ENCODE results near the gene PSMD12. TPM values are rescaled to one million over a fixed set of nuclear protein-coding genes. Genes with fewer than 3 reads are reported as not detected.
A peak's percentile ranks its signal among the peaks of the same experiment; 100 is the strongest.

Gene PSMD12
- total and polyA plus RNA-seq, 11 donors = 18.2 to 57.5 (median 46.5) TPM

DNA sequence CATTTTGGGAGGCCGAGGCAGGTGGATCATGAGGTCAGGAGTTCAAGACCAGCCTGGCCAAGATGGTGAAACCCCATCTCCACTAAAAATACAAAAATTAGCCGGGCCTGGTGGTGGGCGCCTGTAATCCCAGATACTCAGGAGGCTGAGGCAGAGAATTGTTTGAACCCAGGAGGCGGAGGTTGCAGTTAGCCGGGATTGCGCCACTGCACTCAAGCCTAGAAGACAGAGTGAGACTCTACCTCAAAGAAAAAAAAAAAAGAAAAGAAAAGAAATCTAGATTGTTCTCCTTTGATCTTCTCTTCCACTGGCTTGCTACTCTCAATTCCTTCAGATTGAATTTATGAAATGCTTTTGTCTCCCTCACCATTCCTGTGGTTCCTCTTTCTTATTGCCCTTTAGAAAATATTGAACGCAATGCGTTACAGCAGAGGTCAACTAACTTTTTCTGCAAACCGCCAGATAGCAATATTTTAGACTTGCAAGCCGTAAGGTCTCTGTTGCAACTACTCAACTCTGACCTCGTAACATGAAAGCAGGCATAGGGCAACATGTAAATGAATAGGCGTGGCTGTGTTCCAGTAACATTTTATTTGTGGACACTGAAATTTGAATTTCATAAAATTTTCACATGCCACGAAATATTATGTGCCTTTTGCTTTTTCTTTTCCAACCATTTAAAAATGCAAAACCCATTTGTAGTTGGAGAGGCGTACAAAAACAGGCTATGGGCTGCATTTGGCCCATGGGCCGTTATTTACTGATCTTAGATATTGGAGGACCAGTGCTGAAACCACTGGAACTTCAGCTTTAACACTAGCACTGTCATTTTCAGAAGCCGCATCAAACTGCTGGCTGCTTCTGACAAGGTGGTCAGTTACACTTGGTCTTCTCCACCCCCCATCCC lies 35.5 kb upstream of the PSMD12 start:
- intact Hi-C loops (cut with DNase I) = no loop called here
- TF ChIP-seq, protein P1, sequence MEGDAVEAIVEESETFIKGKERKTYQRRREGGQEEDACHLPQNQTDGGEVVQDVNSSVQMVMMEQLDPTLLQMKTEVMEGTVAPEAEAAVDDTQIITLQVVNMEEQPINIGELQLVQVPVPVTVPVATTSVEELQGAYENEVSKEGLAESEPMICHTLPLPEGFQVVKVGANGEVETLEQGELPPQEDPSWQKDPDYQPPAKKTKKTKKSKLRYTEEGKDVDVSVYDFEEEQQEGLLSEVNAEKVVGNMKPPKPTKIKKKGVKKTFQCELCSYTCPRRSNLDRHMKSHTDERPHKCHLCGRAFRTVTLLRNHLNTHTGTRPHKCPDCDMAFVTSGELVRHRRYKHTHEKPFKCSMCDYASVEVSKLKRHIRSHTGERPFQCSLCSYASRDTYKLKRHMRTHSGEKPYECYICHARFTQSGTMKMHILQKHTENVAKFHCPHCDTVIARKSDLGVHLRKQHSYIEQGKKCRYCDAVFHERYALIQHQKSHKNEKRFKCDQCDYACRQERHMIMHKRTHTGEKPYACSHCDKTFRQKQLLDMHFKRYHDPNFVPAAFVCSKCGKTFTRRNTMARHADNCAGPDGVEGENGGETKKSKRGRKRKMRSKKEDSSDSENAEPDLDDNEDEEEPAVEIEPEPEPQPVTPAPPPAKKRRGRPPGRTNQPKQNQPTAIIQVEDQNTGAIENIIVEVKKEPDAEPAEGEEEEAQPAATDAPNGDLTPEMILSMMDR (IDR thresholded peaks at IDR 0.05) = no peak
- no peak for TF ChIP-seq POLR2A (IDR thresholded peaks at IDR 0.05)
- no peak for DNase-seq
- Histone ChIP-seq H3K9me3 (no peaks in the 10 kb centered on the region), H3K27ac (peak overlapping the region in 1 of 12 donors; percentile 71), H3K36me3 (peaks cover 0 to 2% (median 0%) of the 10 kb centered on the region in 9 donors), H3K4me3 (peak overlapping the region in 1 of 12 donors; percentile 1), H3K4me1 (peaks cover 0 to 41% (median 10%) of the 10 kb centered on the region in 12 donors), H3K27me3 (no peaks in the 10 kb centered on the region)
- ATAC-seq = no peak
- WGBS, 4 donors = 90 to 95% (median 93%) methylated on average over 16 of the region's 16 CpGs

DNA sequence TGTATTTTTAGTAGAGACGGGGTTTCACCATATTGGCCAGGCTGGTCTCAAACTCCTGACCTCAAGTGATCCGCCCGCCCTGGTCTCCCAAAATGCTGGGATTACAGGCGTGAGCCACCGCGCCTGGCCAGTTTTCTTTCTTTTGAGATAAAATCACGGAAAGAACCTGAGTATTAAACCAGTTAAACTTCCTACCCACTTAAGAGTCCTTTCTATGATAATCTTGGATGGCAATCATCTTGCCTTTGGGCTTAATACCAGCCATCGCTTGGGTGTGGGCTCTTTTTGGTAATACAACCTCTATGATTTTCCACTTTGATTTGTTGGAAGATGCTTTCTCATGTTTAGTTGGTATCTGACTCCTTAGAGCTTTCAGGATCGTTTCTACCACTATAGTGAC lies 34.7 kb upstream of the PSMD12 start:
- ATAC-seq (no peak), DNase-seq (no peak)
- Histone ChIP-seq H3K27ac (peak overlapping the region in 1 of 12 donors; percentile 71), H3K4me1 (peaks cover 0 to 41% (median 10%) of the 10 kb centered on the region in 12 donors), H3K9me3 (no peaks in the 10 kb centered on the region), H3K4me3 (no peak overlapping the region), H3K36me3 (peaks cover 0 to 2% (median 0%) of the 10 kb centered on the region in 9 donors), H3K27me3 (no peaks in the 10 kb centered on the region)
- TF ChIP-seq POLR2A (IDR thresholded peaks at IDR 0.05) = no peak
- TF ChIP-seq, protein P1 (IDR thresholded peaks at IDR 0.05) = no peak
- 89 to 96% (median 95%) methylated on average over 9 of the region's 9 CpGs for WGBS, 4 donors
- intact Hi-C loops (cut with DNase I) = no loop called here

DNA sequence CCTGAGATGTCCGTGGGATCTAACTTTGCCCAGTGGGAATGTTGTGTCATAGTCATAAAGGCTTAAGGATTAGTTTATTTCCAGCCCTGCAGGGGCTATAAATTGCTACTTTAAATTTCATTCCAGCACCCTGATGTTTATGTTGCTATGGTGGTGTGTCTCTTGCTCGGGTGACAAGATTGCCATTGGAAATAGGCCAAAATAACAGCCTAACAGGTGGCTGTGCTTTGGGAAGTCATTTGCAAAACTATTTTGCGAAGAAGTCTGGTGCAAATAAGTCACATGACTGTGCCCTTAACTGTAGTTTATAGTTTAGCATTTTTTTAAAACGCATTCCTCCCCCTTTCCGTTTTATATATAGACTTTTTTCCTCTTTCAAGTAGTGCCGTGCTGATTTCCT lies 33.8 kb upstream of the PSMD12 start:
- Histone ChIP-seq H3K4me3 (no peak overlapping the region), H3K9me3 (no peaks in the 10 kb centered on the region), H3K4me1 (peaks cover 0 to 41% (median 10%) of the 10 kb centered on the region in 12 donors), H3K36me3 (no peaks in the 10 kb centered on the region), H3K27ac (peak overlapping the region in 2 of 12 donors; percentile 11 to 18), H3K27me3 (no peaks in the 10 kb centered on the region)
- DNase-seq = no peak
- 7 to 12% (median 10%) methylated on average over 6 of the region's 6 CpGs for whole genome bisulfite sequencing, 4 donors
- no peak for TF ChIP-seq POLR2A (IDR thresholded peaks at IDR 0.05)
- TF ChIP-seq, protein P1 (IDR thresholded peaks at IDR 0.05) = no peak
- intact Hi-C loops (cut with DNase I) = no loop called here
- peak in 1 of 4 donors; percentile 9 for ATAC-seq

DNA sequence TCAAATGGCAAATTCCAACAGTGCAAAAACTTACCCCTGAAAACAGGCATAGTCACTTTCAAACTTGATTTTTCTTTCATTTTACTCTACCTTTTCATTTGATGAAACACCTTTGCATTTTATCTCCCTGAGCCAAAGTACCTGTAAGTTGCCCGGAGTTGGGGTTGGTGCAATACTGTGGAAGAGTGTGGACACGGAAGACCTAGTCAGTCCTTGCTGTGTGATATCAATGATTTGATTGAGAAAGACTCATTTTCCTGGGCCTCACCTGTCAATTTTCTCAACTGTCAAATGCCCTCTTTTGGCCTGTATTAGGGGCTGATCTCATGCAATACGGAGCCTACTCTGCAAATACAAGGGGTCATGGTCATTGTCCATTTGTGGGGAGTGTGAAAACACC lies 33.3 kb upstream of the PSMD12 start:
- no peak for ATAC-seq
- no peak for TF ChIP-seq POLR2A (IDR thresholded peaks at IDR 0.05)
- TF ChIP-seq, protein P1 (IDR thresholded peaks at IDR 0.05) = no peak
- peak overlapping the region in 2 of 12 donors; percentile 11 to 18 for H3K27ac ChIP-seq

More for the DNA sequence above, 33.3 kb upstream of the PSMD12 start:
- Histone ChIP-seq H3K4me3 (no peak overlapping the region), H3K27me3 (no peaks in the 10 kb centered on the region), H3K36me3 (no peaks in the 10 kb centered on the region), H3K9me3 (no peaks in the 10 kb centered on the region), H3K4me1 (peaks cover 0 to 41% (median 10%) of the 10 kb centered on the region in 12 donors)
- 89 to 96% (median 92%) methylated on average over 3 of the region's 3 CpGs for WGBS, 4 donors
- intact Hi-C loops (cut with DNase I) = no loop called here
- no peak for DNase-seq

Data from heart left ventricle (tissue), 16 donors.